ENCODE results near the gene YTHDF1. TPM values are rescaled to one million over a fixed set of nuclear protein-coding genes. Genes with fewer than 3 reads are reported as not detected.

Gene YTHDF1
- total RNA-seq, 1 donor from 2014 or later = 59.0 TPM

DNA sequence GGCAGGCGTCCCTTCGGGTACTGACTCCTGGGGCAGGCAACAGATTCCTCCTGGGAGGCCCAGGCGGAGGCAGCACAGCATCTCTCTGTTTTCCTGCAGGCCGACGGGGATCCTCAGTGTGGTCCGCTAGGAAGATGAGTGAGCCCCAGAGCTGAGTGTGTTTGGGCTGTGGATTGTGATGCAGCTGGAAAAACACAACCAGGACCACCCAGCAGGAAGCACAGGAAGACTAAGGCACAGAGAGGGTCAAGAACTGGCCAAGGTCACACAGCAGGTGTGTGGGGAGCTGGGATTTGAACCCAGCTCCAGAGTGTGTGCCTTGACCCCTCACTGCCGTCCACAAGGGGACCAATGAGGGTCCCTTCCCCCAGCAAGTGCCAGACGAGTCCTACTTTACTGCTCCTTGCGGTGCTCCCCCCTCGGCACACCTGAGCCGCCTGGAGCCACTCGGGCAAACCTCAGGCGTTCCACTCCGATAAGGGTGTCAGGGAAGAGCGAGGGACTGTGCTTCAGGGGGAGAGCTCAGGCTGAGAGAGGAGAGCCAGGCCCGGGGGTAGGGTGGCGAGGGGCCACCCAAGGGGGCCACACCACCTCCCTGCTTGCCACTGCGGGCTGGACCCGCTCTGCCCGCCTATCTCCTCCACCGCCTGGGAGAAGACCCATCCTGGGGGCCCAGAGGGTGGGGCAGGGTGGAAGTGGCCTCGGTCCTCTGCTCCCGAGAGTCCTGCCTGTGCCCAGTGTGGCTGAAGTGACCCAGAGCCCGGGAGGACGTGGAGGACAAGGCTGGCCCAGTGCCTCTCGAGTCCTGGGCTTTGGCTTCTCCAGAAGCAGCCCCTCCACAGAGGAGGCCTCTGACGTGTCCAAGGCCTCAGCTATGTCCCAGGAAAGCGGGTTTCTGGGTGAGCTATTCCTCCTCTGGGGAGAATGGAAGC, 63.3 kb downstream of the YTHDF1 start:
- no peak overlapping the region for H3K27ac Mint-ChIP-seq (ENCODE audit: unreplicated experiment)
- TF ChIP-seq, protein P1, sequence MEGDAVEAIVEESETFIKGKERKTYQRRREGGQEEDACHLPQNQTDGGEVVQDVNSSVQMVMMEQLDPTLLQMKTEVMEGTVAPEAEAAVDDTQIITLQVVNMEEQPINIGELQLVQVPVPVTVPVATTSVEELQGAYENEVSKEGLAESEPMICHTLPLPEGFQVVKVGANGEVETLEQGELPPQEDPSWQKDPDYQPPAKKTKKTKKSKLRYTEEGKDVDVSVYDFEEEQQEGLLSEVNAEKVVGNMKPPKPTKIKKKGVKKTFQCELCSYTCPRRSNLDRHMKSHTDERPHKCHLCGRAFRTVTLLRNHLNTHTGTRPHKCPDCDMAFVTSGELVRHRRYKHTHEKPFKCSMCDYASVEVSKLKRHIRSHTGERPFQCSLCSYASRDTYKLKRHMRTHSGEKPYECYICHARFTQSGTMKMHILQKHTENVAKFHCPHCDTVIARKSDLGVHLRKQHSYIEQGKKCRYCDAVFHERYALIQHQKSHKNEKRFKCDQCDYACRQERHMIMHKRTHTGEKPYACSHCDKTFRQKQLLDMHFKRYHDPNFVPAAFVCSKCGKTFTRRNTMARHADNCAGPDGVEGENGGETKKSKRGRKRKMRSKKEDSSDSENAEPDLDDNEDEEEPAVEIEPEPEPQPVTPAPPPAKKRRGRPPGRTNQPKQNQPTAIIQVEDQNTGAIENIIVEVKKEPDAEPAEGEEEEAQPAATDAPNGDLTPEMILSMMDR (conservative IDR thresholded peaks at IDR 0.05) = no peak
- peaks cover 6% of the 10 kb centered on the region for H3K9me3 Mint-ChIP-seq
- no peak overlapping the region for H3K4me3 Mint-ChIP-seq
- H3K36me3 Mint-ChIP-seq (ENCODE audit: low read depth) = peaks cover 6% of the 10 kb centered on the region
- H3K27me3 Mint-ChIP-seq (ENCODE audit: low read depth) = peaks cover 15% of the 10 kb centered on the region
- DNase-seq (ENCODE audit: low read depth, low spot score) = no peak
- H3K4me1 Mint-ChIP-seq = peaks cover 8% of the 10 kb centered on the region

DNA sequence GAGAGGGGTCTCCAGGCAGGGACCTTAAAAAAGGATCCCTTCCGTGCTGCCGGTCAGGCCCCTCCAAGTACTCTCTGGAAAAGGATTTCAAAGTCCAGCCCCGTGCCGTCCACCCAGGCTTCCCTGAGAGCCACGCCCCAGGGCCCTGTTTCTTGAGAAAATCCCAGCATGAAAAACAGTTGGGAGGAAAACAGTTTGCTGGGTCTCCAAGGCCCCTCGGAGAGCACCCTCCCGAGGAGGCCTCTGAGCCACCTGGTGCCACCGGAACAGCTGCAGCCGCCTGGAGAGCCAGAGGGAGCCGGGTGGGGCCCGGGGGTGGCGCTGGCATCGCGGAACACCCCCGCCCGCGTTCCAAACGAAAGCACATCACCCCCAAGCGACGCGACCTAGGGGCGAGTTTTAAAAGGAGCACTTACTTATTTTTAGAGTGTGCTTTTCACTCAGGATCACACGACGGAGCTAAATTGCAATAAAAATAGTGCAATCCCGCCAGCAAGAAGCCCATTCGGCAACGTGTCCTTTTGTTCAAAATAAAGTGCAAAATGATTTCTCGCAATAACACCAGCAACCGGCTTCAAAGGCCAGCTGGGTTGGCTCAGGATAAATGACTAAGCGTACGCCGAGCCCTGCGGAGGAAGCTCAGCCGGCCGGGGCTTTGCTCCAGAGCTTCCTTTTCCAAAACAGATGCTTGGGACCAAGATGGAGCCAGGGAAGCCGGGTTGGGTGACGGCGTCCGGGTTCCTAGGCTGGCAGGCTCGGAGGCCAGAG, 64.2 kb downstream of the YTHDF1 start:
- DNase-seq (ENCODE audit: low read depth, low spot score) = no peak
- H3K4me3 Mint-ChIP-seq = no peak overlapping the region
- H3K4me1 Mint-ChIP-seq = peaks cover 8% of the 10 kb centered on the region
- H3K27me3 Mint-ChIP-seq (ENCODE audit: low read depth) = peaks cover 15% of the 10 kb centered on the region
- H3K9me3 Mint-ChIP-seq = peaks cover 7% of the 10 kb centered on the region
- no peak overlapping the region for H3K27ac Mint-ChIP-seq (ENCODE audit: unreplicated experiment)
- TF ChIP-seq, protein P1 (conservative IDR thresholded peaks at IDR 0.05) = no peak
- peaks cover 6% of the 10 kb centered on the region for H3K36me3 Mint-ChIP-seq (ENCODE audit: low read depth)

DNA sequence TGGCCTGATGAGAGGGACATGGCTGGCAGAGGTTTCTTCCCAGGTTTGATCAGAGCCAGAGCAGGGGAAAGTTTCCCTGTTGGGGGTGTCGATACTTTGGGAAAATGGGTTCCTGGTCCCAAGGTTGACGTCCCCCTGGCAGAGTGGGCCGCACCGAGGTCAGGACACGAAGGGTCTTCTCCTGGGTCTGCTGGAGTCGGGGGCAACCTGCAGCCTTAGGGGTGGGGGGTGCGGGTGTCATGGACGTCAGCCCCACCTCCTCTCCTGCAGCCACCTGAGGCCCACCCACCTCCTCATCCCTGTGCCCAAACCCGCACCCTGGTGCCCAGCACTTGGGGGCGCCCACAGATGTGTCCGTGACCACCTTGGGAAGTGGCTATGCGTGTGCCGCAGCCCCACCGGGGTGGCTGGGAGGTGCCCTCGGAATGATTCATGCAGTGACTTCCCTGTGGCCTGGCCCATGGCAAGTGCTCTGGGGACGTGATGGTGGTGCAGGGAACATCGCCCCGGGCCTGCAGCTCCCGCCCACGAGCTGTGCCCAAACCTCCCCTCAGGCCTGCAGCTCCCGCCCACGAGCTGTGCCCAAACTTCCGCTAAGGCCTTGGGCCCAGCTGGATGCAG, 64.9 kb downstream of the YTHDF1 start:
- peaks cover 18% of the 10 kb centered on the region for H3K27me3 Mint-ChIP-seq (ENCODE audit: low read depth)
- TF ChIP-seq, protein P1 (conservative IDR thresholded peaks at IDR 0.05) = no peak
- H3K9me3 Mint-ChIP-seq = peaks cover 9% of the 10 kb centered on the region
- H3K4me1 Mint-ChIP-seq = peaks cover 8% of the 10 kb centered on the region
- no peak overlapping the region for H3K27ac Mint-ChIP-seq (ENCODE audit: unreplicated experiment)
- no peak overlapping the region for H3K4me3 Mint-ChIP-seq
- DNase-seq (ENCODE audit: low read depth, low spot score) = no peak
- H3K36me3 Mint-ChIP-seq (ENCODE audit: low read depth) = peaks cover 6% of the 10 kb centered on the region

DNA sequence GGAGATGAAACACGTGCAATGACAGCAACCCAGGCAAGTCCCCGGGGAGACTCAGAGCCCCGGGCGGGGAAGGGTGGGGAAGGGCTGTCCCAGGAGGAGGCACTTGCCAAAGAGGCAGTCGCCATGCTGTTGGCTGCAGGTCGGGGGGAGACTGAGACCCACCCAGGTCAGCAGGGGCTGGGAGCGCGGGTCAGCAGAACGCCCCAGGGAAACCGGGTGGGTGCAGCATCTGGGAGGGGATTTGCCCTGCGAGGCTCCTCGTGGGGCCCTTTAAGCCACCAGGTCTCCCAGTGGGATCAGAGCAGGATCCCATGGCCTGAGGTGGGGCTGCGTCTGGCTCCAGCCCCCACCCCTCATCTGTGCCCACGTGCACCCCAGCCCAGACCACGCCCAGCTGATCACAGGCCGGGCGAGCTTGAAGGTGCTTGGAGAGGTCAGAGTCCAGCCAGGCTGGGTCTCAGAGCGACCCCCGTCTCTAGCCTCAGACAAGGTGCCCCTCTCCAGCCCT, 65.5 kb downstream of the YTHDF1 start:
- Mint-ChIP-seq H3K9me3 (peaks cover 9% of the 10 kb centered on the region), H3K36me3 (ENCODE audit: low read depth) (peaks cover 6% of the 10 kb centered on the region), H3K27me3 (ENCODE audit: low read depth) (peaks cover 23% of the 10 kb centered on the region), H3K27ac (ENCODE audit: unreplicated experiment) (no peak overlapping the region), H3K4me1 (peaks cover 8% of the 10 kb centered on the region), H3K4me3 (no peak overlapping the region)
- TF ChIP-seq, protein P1 (conservative IDR thresholded peaks at IDR 0.05) = no peak
- no peak for DNase-seq (ENCODE audit: low read depth, low spot score)

DNA sequence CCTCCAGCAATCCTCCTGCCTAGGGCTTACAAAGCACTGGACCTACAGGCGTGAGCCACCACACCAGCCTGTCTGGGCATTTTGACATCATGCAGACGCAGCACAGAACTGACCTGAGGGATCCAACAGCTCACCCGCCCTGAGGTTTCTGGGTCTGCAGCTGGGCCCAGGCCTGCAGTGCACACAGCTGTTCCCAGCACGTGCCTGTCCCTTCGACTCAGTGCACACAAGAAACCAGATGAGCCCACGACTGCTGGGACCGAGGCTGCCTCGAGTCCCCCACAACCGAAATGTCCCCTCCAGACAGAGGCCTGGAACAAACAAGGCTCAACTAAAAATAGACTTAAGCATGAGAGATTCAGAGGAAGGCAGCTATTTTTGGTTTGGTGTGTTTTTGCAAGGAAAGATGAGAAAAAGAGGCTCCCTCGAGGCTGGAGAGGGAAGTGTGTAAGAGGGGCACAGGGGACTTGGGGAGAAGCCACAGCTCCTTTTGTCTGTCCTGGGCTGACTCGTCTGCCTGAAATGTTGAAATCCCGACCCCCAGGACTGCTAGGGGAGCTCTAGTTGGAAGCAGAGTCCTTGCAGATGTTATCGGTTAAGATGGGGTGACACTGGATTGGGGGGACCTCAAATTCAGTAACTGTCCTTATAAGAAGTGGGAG, 66.3 kb downstream of the YTHDF1 start:
- peaks cover 27% of the 10 kb centered on the region for H3K27me3 Mint-ChIP-seq (ENCODE audit: low read depth)
- H3K4me3 Mint-ChIP-seq = no peak overlapping the region
- H3K36me3 Mint-ChIP-seq (ENCODE audit: low read depth) = peaks cover 6% of the 10 kb centered on the region
- no peak for DNase-seq (ENCODE audit: low read depth, low spot score)
- H3K27ac Mint-ChIP-seq (ENCODE audit: unreplicated experiment) = peak overlapping the region; percentile 46
- peaks cover 9% of the 10 kb centered on the region for H3K9me3 Mint-ChIP-seq
- H3K4me1 Mint-ChIP-seq = peaks cover 8% of the 10 kb centered on the region
- TF ChIP-seq, protein P1 (conservative IDR thresholded peaks at IDR 0.05) = no peak

Measured in neural crest cell (in vitro differentiated cells).